ENCODE measurements around the gene TRPM2.

TRPM2 gene

GRCh38 chr21:44456915-44457736 is 103.7 kb downstream of the TRPM2 start:
- TF ChIP-seq CTCF (IDR thresholded peaks at IDR 0.05) (no peak), ZFX (IDR thresholded peaks at IDR 0.05; ENCODE audit: borderline replicate concordance) (no peak)
- H3K27ac ChIP-seq: no peak overlapping the region

- no peak overlapping the region for H3K27ac ChIP-seq
- TF ChIP-seq ZFX (IDR thresholded peaks at IDR 0.05; ENCODE audit: borderline replicate concordance) (no peak), CTCF (IDR thresholded peaks at IDR 0.05) (no peak)
Observed at GRCh38 chr21:44458971-44459711, 105.7 kb downstream of the TRPM2 start.

GRCh38 chr21:44459712-44460440 is 106.5 kb downstream of the TRPM2 start:
- TF ChIP-seq CTCF (IDR thresholded peaks at IDR 0.05) (no peak), ZFX (IDR thresholded peaks at IDR 0.05; ENCODE audit: borderline replicate concordance) (no peak)
- H3K27ac ChIP-seq: no peak overlapping the region

DNA sequence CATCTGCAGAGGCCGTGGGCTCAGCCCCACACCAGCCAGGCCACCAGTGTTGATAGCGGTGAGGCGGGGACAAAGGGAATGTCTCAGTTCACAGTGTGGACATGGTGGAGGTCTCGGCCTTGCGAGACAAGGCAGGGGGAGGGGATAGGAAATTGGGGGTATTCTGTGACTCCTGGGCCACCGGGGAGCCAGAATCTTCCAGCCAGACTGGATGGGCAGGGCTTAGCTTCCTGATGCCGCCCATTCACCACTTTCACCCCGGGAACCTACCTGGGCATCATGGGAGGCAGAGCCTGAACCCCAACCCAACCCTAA is 107.0 kb downstream of the TRPM2 start:
- no peak overlapping the region for H3K27ac ChIP-seq
- TF ChIP-seq ZFX (IDR thresholded peaks at IDR 0.05; ENCODE audit: borderline replicate concordance): no peak
- TF ChIP-seq CTCF (IDR thresholded peaks at IDR 0.05): no peak

DNA sequence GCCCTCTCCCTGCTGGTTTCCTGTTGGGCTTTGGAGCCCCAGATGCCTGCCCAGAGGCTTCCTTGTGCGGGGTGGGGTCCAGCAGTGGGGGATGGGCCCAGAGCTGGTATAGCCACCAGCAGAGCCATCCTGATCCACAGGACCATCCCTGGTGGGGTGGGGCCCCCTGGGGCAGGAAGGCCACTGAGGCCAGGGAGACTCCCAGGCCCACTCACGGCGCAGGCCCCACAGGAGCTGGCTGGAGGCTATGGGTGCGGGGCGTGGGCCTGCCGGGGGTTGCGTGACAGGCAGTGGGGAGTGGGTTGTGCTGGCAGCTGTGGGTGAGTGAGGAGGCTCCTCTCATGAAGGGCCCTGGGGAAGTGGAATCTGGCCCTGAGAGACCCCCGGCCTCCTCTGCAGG is 107.6 kb downstream of the TRPM2 start:
- no peak overlapping the region for H3K27ac ChIP-seq
- TF ChIP-seq CTCF (IDR thresholded peaks at IDR 0.05) (no peak), ZFX (IDR thresholded peaks at IDR 0.05; ENCODE audit: borderline replicate concordance) (no peak)

GRCh38 chr21:44461464-44462001 is 108.1 kb downstream of the TRPM2 start:
- no peak overlapping the region for H3K27ac ChIP-seq
- 0 out of 2 replicates have a peak, but pooled peaks have one; percentile 8 for TF ChIP-seq CTCF (IDR thresholded peaks at IDR 0.05)
- no peak for TF ChIP-seq ZFX (IDR thresholded peaks at IDR 0.05; ENCODE audit: borderline replicate concordance)
